GM21717 (cell line): ENCODE measurements around the gene CCDC190.
"Not testable (repeated sequence)": the region's sequence is repeated elsewhere in the genome, so short reads cannot be mapped to it uniquely, and the experiment has no call there.

Source experiments
- ATAC-seq: cut with Tn5 transposase; IDR thresholded peaks from one replicate; pipeline ENCODE4 v1.9.1; 2021; ENCODE audit warnings: mild to moderate bottlenecking, moderate library complexity; ENCODE audit not compliant: unreplicated experiment

CCDC190 gene

GRCh38 chr1:162878000-162878596 lies 17.1 kb upstream of the CCDC190 start:
- no peak for ATAC-seq

GRCh38 chr1:162877412-162877811 lies 16.4 kb upstream of the CCDC190 start:
- no peak for ATAC-seq

DNA sequence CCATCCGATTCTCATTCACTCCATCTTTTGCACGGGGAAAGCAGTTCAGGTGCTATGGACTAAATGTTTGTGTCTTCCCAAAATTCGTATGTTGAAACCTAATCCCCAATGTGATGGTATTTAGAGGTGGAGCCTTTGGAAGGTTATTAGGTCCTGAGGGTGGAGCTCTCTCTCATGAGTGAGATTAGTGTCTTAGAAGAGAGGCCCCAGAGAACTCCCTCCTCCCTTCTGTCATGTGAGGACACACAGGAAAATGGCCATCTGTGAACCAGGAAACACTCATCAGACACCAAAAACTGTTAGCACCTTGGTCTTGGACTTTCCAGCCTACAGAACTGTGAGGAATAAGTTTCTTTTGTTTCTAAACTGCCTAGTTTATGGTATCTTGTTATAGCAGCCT lies 15.8 kb upstream of the CCDC190 start:
- ATAC-seq, result no peak

- ATAC-seq, result no peak
These were observed 13.0 kb upstream of the CCDC190 start for GRCh38 chr1:162873671-162874666.

DNA sequence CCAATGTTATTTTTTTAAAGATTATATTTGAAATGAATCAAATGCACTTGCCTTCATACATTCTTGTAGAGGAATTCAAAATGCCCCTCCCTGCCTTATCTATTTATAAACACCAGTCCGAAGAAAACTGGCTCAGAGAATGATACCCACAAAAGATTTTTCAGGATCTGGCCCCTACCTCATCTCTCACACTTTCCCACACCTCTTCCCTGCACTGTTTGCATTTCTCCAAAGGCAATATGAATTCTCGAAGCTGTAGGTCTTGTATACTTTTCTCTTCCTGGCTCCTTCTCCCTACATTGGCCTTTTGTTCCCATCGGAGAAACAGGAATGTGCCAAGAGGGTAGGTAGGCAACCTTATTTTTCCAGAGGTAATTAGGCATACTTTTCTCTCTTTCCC lies 12.0 kb upstream of the CCDC190 start:
- ATAC-seq, result no peak

DNA sequence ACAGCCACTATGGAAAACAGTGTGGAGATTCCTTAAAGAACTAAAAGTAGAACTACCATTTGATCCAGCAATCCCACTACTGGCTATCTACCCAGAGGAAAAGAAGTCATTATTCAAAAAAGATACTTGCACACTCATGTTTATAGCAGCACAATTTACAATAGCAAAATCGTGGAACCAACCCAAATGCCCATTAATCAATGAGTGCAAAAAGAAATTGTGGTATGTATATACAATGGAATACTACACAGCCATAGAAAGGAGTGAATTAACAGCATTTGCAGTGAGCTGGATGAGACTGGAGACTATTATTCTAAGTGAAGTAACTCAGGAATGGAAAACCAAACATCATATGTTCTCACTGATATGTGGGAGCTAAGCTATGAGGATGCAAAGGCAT lies 10.4 kb upstream of the CCDC190 start:
- ATAC-seq, result not testable (repeated sequence)

DNA sequence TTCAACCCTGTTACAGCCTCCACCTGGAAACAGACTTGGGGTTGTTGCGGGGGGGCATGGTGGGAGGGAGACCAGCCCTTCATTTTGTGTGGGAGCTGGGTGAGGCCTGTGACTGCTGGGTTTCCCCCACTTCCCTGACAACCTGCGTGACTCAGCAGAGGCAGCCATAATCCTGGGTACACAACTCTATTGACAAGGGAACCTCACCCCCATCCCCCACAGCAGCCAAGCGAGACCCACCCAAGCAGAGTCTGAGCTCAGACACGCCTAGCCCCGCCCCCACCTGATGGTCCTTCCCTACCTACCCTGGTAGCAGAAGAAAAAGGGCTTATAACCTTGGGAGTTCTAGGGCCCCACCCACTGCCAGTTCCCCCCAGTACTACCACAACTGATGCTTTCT lies 8.0 kb upstream of the CCDC190 start:
- ATAC-seq, result no peak

DNA sequence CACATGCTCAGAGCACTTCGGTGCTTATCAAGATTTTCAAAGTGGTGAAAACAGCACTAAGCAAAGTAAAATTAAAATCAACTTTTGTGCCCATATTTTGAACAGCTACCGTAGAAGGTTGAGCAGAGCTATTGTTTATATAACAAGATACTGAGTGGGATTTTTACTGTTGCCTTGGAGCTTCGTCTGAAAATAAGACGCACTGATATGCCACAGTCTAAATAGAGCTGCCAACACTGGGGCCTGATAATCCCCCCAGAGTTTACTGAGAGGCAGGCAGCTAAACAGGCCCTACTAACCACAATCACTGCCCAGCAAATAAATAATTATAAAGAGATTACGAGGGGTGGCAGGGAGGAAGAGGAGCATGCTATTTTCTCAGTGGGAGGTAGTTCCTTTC lies 650 bp upstream of the CCDC190 start:
- no peak for ATAC-seq

DNA sequence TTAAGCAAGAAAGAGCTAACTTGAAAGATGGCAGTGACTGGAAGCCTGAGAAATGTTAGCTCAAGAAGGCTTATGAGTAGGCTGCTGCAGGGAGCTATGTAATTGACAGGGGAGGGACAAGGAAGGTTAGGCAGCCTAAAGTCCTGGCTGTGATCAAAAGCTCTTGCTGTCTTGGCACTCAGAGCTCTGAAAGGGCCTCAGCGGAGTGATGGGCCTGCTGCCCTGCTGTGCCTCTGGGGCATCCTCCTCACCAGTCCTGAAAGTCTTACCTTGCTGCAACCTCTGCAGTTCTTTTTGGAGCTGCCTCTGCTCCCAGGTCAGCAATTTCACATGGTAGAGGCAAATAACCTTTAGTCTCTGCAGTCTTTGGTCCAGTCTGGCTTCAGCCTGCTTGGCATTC lies 1.8 kb downstream of the CCDC190 start:
- no peak for ATAC-seq

DNA sequence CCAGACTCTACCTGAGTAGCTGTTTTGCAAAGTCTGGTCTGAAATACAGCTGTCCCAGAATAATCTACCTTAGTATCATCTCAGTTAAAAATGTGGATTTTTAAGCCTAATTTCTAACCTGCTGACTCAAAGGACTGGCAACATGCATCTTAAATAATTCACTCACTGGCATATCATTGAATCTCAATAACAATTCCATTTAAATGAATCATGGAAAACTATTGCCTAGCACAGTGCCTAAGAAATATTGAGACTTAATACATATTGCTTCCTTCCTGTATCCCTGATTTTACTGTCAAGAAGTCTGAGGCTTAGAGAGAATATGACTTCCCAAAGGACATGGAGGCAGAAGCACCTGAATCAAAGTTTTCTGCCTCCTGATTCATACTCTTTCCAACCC lies 3.1 kb downstream of the CCDC190 start:
- no peak for ATAC-seq

GRCh38 chr1:162856260-162856659 lies 4.7 kb downstream of the CCDC190 start:
- no peak for ATAC-seq

DNA sequence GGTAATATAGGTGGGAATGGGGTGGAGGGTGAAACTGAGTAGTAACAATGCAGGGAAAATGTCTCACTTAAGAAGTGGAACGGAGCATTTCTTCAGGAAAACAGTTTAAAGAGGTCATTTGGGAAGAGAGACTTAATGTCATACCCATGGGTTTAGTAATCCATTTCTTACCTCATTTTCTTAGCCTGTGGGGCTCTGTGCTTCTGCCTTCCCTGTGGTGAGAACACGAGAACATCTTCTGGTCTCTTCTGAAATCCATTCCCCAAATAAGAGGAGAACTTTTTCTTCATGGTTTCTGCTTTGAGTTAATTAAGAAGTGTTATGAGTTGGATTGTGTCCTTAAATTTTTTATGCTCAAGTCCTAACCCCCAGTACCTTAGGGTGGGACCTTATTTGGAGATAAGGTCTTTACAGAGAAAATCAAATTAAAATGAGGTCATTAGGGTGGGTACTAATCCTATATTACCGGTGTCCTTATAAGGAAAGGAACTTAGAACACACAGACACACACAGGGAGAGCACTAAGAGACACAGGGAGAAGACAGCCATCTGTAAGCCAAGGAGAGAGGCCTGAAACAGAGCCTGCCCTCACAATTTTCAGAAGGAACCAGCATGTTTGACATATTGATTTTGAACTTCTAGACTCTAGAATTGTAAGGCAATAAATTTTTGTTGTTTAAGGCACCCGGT lies 5.4 kb downstream of the CCDC190 start:
- ATAC-seq, result no peak

- ATAC-seq, result no peak
These were observed 6.6 kb downstream of the CCDC190 start for GRCh38 chr1:162854245-162854882.

DNA sequence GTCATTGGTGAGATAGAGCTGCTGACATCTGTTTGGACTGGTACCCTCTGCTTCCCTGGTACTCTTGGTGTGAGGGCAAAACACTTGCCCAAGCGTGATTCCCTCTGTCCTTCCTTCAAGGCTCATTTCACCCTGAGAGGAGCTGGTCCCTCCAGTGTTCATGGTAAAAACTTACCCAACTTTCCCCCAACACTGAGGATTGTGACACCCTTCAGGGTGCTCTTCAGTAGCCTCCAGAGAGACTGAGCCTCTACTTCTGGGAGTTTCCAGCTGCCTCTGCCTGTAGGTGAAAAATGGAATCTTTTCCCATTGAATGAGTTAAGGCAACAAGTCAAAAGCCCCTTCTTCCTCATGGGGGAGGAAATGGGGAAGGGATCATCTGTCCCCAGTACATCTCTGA lies 9.6 kb downstream of the CCDC190 start:
- no peak for ATAC-seq

- ATAC-seq, result no peak
These were observed 11.3 kb downstream of the CCDC190 start for GRCh38 chr1:162849711-162850110.

DNA sequence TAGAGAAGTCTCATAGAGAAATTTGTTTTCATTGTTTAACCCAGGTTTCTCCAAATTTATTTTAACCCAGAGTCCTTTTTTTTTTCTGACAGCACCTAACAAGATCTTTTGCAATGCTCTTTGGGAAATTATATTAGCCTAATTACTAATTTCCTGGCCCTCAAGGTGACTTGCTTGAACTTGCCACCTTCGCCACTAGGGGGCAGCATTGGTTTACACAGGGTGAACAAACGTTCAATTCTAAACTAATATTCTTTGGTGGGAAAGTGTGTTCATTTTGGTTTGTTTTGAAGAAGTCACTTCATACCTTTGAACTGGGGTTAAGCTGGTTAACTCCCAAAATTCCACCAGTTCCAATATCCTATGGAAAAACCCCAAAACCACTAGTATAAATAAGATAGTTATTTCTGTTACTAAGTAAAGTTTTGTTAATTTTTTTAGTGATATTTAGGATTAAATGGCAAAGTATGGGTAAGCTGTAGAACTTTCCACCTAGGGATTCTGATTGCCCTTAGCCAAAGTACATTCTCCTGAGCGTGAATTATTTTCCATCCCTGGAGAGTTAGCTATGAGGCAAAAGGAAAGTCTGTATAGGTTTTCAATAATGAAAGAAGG lies 13.0 kb downstream of the CCDC190 start:
- ATAC-seq, result no peak

DNA sequence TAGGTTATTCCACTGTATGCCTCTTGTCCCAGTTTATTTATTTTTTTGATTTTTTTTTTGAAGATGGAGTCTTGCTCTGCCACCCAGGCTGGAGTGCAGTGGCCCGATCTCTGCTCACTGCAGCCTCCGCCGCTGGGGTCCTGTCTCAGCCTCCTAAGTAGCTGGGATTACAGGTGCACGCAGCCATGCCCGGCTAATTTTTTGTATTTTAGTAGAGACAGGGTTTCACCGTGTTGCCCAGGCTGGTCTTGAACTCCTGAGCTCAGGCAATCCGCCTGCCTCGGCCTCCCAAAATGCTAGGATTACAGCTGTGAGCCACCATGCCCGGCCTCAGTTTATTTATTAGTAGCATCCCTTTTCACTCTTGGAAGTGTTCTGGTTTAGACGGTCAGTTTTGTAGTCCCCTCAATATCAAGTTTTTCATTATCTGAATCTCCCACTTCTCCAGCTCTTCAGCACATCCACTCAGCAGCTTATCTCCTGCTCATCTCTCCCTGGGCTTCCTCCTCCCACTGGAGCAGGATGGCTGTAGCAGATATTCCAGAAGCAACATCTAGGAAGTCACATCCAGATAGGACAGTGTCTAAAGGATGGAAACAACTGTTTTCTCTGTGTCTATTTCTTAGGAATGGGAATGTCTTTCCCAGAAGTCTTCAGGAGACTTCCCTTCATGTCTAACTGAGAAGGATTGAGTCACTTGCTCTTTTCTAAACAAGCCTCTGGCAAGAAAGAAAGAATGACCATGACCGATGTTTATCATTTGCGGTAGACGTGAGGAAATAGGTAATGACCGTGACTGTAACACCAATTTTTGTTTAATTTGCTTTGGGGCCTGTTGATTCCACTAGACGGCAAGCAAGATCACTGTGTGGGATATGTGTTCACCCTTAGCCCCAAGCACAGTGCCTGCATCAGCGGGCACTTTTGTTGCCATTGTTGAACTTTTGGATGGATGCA lies 14.4 kb downstream of the CCDC190 start:
- no peak for ATAC-seq

DNA sequence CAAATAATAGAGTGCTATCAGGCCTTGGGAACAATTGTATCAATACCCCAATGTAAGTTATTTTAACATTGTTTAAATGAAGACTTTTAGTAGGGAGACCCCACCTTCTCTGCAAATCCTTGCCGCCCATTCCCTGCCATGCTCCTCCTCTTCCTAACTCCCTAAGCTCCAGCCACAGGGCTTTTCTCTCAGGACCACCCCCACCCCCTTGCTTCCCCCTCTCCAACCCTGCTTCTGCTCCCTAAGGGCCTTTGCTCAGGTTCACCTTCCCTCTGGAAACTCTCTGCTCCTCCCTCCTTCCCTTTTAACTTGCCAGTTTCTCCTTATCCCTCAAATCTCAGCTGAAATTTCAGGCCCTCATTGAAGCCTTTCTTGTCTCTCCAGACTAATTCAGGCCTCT lies 16.8 kb downstream of the CCDC190 start:
- ATAC-seq, result no peak

DNA sequence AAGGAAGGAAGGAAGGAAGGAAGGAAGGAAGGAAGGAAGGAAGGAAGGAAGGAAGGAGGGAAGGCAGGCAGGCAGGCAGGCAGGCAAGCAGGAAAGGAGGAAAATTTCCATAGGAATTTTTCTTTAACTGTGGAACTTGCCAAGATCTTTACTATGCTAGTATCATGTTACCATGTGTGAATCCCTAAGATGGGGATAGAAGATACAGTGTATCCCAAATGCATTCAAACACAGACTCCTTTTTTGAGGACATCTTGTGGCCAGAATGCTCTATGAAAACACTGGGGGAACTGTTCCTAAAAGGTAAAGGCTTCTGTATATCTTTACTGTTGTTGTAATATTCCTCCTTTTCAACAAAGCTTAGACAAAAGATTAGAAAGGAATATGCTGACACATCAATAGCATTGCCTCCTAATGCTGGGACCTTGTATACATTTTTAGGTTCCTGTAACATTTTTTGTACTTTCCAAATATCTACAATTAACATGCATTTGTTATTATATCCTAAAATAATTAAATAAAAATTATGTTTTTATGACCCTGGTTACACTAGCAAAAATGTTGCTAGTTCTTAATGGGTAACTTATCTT lies 20.6 kb downstream of the CCDC190 start:
- ATAC-seq, result no peak
